GM21723 (cell line): ENCODE results near the gene TXNDC5.
"Not testable (repeated sequence)": the region's sequence is repeated elsewhere in the genome, so short reads cannot be mapped to it uniquely, and the experiment has no call there.

ENCODE experiments used
- ATAC-seq: cut with Tn5 transposase; IDR thresholded peaks from one replicate; pipeline ENCODE4 v1.9.1; 2021; ENCODE audit warnings: mild to moderate bottlenecking, moderate library complexity; ENCODE audit not compliant: unreplicated experiment

Gene TXNDC5

GRCh38 chr6:7897461-7898192, 13.0 kb downstream of the TXNDC5 start:
- peak; percentile 73 for ATAC-seq

DNA sequence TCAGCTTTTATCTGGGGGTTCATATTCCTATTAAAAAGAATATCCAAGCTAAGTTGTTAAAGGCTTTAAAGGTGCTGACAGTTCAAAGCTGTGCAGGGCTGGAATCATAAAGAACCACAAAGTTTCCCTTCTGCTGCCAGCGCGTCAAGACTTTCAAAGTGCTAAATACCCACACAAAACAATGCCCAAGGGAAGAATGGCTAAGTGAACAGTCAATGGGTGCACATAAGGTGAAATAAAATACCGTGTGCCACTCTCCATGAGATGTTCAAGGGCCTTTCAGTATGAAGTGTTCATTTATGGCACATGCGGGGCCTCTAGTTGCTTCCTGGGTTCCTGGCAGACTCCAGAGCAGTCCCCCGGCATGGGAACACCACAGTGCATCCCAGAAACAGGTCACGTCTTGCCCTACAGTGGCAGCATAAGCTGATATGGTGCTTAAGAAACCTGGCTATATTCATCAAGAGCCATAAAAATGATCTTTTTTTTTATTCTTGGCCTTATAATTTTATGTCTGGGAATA, 14.1 kb downstream of the TXNDC5 start:
- ATAC-seq: no peak

DNA sequence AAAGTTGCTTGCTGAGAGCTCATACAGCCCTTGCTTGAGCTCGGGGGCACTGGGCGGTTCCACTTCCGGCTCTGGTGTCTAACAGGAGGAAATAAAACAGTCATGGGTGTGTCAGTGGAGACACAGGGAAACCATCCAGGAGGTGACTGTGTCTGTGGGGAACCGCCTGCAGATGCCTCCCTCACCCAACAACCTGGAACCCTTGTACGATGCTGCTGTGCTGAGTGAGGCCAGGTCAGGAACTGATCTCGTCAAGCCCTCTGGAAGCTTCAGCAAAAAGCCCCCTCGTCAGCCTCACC, 15.5 kb downstream of the TXNDC5 start:
- no peak for ATAC-seq

- ATAC-seq: no peak
Observed at GRCh38 chr6:7894262-7895124, 16.1 kb downstream of the TXNDC5 start.

GRCh38 chr6:7893342-7893741, 17.2 kb downstream of the TXNDC5 start:
- ATAC-seq: no peak

DNA sequence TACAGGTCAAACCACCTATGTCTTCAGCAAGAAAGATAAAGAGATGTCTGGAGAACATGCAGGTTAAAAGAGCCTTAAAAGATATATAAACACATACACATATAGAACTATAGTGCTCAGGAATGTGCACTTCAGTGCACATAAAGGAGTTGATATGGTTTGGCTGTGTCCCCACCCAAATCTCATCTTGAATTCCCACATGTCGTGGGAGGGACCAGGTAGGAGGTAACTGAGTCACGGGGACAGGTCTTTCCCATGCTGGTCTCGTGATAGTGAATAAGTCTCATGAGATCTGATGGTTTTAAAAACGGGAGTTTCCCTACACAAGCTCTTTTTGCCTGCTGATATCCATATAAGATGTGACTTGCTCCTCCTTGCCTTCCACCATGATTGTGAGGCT, 18.2 kb downstream of the TXNDC5 start:
- not testable (repeated sequence) for ATAC-seq

- ATAC-seq: no peak
Observed at GRCh38 chr6:7891078-7891872, 19.3 kb downstream of the TXNDC5 start.

DNA sequence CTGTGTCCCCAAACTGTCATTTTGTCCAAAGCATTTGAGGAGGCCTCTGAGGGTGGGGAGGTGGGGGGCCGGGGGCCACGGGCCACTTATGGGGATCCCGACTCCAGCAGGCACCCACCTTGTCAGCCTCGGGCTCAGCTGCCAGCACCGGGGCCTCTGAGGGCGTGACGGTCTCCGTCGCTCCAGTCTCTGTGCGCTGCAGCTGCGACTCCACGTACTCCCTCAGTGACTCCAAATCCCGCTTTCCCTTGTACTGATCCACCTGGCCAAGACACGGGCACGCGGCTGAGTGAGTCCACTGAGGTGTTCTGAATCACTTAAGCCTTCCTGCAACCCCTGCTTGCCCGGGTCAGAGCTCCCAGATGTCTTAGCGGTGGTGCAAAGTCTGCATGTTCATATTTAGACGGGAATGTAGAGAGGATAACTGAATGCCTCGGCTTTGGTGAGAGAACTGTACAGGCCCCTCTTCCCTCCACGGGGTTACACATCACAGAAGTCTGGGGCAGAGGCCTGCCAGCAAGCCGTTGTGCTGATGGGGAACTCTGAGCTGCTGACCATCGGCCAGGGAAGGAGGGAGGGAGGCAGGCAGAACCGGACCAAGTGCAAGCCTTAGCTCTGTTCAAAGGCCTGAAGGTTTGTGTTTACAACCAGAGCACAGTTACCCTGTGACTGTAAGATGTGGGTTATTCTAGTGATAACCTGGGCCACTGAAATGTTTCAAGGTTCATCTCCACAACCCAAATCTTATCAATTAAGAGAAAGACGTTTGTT, 21.8 kb downstream of the TXNDC5 start:
- no peak for ATAC-seq

DNA sequence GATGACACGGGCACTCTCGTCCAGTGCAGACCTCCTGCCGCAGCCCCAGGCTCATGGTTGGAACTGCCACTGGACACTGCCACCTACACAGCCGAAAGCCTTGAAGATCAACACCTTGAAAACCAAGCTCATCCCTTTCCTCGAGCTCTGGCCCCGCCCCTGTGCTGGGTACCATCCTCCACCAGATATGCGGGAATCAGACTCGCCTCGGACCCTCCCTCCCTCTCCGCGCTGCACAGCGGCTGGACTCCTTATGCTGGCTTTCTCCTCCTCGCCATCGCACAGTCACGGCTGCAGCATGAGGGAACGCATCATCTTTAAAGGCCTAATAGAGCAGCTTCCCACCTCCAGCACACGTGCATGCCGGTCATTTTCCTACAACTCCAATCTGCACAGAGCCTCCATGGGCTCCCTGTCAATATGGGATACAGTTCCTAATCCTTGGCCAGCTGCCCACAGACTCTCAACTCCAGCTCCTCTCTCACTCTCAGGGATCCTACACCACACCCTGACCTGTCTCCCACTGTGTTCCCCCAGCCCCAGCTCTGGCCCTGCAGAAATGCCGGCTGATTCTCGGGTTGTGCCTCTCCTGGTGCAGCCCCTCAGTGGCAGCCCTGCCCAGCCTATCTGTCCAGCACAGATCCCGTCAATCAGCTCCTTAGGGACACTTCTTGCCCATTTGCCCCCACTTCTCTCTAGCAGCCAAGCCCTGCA, 23.2 kb downstream of the TXNDC5 start:
- no peak for ATAC-seq

- ATAC-seq: no peak
Observed at GRCh38 chr6:7886132-7886531, 24.5 kb downstream of the TXNDC5 start.

DNA sequence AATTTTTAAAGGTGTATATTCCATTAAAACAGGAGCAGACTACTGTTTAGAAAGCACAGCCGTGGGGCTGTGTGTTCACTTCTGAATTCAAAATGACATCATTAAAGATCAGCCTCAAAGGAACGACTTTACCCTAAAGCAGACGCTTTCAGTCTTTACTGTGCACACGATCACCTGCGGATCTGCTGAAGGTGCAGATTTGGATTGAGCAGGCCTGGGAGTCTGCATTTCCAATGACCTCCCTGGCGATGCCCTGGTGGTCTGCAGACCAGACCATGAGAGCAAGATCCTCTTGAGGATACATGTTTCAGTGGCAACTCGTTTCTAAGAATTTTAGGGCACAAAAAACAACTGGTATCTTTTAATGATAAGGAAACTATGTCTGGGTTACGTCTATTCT, 27.2 kb downstream of the TXNDC5 start:
- no peak for ATAC-seq

- ATAC-seq: no peak
Observed at GRCh38 chr6:7882505-7883257, 27.9 kb downstream of the TXNDC5 start.

DNA sequence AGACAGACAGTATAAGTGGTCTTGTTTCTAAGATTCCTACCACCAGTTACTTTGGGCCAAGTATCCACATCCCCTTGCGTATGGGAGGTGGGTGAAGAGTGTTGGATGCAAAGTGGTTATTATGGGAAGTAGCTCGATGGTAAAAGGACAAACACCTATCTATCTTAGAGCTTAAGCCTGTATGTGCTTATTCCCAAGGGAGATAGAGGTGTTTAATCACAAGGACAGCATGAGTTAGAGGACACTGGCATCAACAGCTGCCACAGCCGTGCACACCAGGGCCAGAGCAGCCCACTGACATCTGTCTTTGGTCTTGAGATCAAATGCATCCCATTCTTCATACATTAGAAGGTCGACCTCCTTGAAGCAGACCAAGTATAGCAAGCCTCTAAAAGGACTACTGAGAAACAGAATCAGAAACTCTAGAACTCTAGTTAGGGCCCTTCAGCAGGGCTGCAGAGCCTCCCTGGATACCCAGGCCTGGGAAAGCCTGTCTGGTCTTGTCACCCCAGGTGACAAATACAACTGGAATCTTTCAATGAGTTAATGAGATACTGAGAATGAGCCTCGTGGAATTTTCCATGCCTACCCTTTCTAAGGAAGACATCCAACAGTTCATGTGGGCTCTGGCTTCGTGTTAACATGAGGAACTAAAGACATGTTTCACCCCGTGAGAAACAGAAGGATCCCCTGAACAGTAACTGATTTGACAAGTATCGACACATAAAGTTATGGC, 28.7 kb downstream of the TXNDC5 start:
- ATAC-seq: no peak

- ATAC-seq: no peak
Observed at GRCh38 chr6:7880718-7881107, 29.9 kb downstream of the TXNDC5 start.

- ATAC-seq: no peak
Observed at GRCh38 chr6:7879980-7880717, 30.4 kb downstream of the TXNDC5 start.

GRCh38 chr6:7879579-7879978, 31.0 kb downstream of the TXNDC5 start:
- no peak for ATAC-seq

- ATAC-seq: no peak
Observed at GRCh38 chr6:7879043-7879442, 31.5 kb downstream of the TXNDC5 start.

- ATAC-seq: no peak
Observed at GRCh38 chr6:7878401-7878964, 32.1 kb downstream of the TXNDC5 start.
